GM12878 (cell line): ENCODE measurements around the gene SUGP1. TPM values are rescaled to one million over a fixed set of nuclear protein-coding genes. Genes with fewer than 3 reads are reported as not detected.

Source experiments
- ATAC-seq: fragments of 200-7000 bp; cut with Tn5 transposase; 3 replicates; pipeline ENCODE4 v1.9.1; 2020; ENCODE audit warnings: mild to moderate bottlenecking, moderate library complexity
- BruUV-seq: library from RNA; stranded (reverse); fragments of 400-500 nt; replicated peaks from 2 replicates; lab custom pipeline; 2021; lab: Mats Ljungman, UMichigan
- CTCF ChIA-PET: fragments of 300-600 bp; sonication (Branson Sonifier 250); formaldehyde crosslinking; extraction: SDS; loops from one replicate; lab custom pipeline; 2021; ENCODE audit warnings: inconsistent platforms; lab: Yijun Ruan, JAX
- POLR2A ChIA-PET: fragments of 350-600 bp; formaldehyde crosslinking; extraction: SDS; loops from one replicate; lab custom pipeline; 2021; ENCODE audit warnings: inconsistent platforms; lab: Charles Lee
- RAD21 ChIA-PET: fragments of 300-600 bp; sonication (Branson Sonifier 250); formaldehyde crosslinking; loops from one replicate; lab custom pipeline; 2023; ENCODE audit warnings: antibody characterized with exemption; ENCODE audit not compliant: unreplicated experiment; lab: Charles Lee
- SMC1A ChIA-PET: fragments of 300-600 bp; sonication (Branson Sonifier 250); formaldehyde crosslinking; loops from one replicate; lab custom pipeline; 2023; ENCODE audit not compliant: unreplicated experiment, uncharacterized antibody; lab: Charles Lee
- DNase-seq: peaks from one replicate; pipeline ENCODE4 v3.0.0-alpha.2; 2011; ENCODE audit warnings: low read depth, low spot score
- FAIRE-seq: peaks from 3 replicates; lab custom pipeline; 2011; peaks lifted over from hg19 to GRCh38; lab: Jason Lieb, UNC
- H2AFZ ChIP-seq: 2 replicates; pipeline ENCODE4 v1.6.0; 2011; ENCODE audit warnings: low read depth, low read length, control low read depth; ENCODE audit not compliant: control insufficient read depth
- H3K27ac ChIP-seq: 2 replicates; pipeline ENCODE4 v1.5.1; 2011; ENCODE audit warnings: control low read depth; ENCODE audit not compliant: control insufficient read depth, insufficient read depth
- H3K27me3 ChIP-seq, 2 experiments: replicated peaks in 1 of 2; 2 replicates each; pipeline versions ENCODE4 v1.6.0 to v1.6.1; 2011; ENCODE audit warnings: low read length in 1 of 2; ENCODE audit not compliant: control insufficient read depth in 2 of 2, insufficient read depth in 2 of 2
- H3K36me3 ChIP-seq, 2 experiments: 2 replicates each; pipeline ENCODE4 v1.5.1; 2011; ENCODE audit warnings: low read length in 1 of 2; ENCODE audit not compliant: control insufficient read depth in 2 of 2, insufficient read depth in 2 of 2
- H3K4me1 ChIP-seq: 2 replicates; pipeline ENCODE4 v1.6.1; 2011; ENCODE audit warnings: mild to moderate bottlenecking, low read length, moderate library complexity, mixed read lengths; ENCODE audit not compliant: control insufficient read depth, insufficient read depth
- H3K4me2 ChIP-seq: 2 replicates; pipeline ENCODE4 v1.6.0; 2011; ENCODE audit warnings: control low read depth; ENCODE audit not compliant: control insufficient read depth, insufficient read depth
- H3K4me3 ChIP-seq: fragments of 200-600 bp; sonication (generic); 2 replicates; pipeline ENCODE4 v1.5.1; 2016
- H3K79me2 ChIP-seq: 2 replicates; pipeline ENCODE4 v1.6.0; 2011; ENCODE audit warnings: low read length; ENCODE audit not compliant: control insufficient read depth, insufficient read depth
- H3K9ac ChIP-seq: 2 replicates; pipeline ENCODE4 v1.8.0; 2011; ENCODE audit warnings: low read length, control low read depth, mixed read lengths; ENCODE audit not compliant: control insufficient read depth, insufficient read depth
- H3K9me3 ChIP-seq: replicated peaks from 3 replicates; pipeline ENCODE4 v1.5.1; 2011; ENCODE audit warnings: mild to moderate bottlenecking, low read length; ENCODE audit not compliant: control insufficient read depth, insufficient read depth
- H4K20me1 ChIP-seq: 2 replicates; pipeline ENCODE4 v1.6.0; 2011; ENCODE audit not compliant: control insufficient read depth, insufficient read depth
- CBX3 ChIP-seq: fragments of 200-600 bp; sonication (generic); IDR thresholded peaks from 2 replicates; pipeline ENCODE4 v1.6.1; 2016; ENCODE audit warnings: low read depth, borderline replicate concordance
- CREB1 ChIP-seq: IDR thresholded peaks from 2 replicates; pipeline ENCODE4 v1.6.1; 2012; ENCODE audit warnings: low read depth, mild to moderate bottlenecking, inconsistent platforms
- HDGF ChIP-seq: fragments of 450-650 bp; IDR thresholded peaks from 2 replicates; pipeline ENCODE4 v1.6.1; 2016; ENCODE audit warnings: antibody characterized with exemption
- NR2C2 ChIP-seq: IDR thresholded peaks from 2 replicates; pipeline ENCODE4 v1.6.1; 2011; ENCODE audit warnings: borderline replicate concordance, low read depth; ENCODE audit not compliant: control insufficient read depth, insufficient read length
- POLR2A ChIP-seq: IDR thresholded peaks from 2 replicates; pipeline ENCODE4 v1.6.1; 2011; ENCODE audit warnings: low read depth, mild to moderate bottlenecking, low read length
- STAT1 ChIP-seq: fragments of 450-650 bp; conservative IDR thresholded peaks from 2 replicates; pipeline ENCODE4 v1.6.1; 2014; ENCODE audit warnings: antibody characterized with exemption, mild to moderate bottlenecking
- STAT3 ChIP-seq: IDR thresholded peaks from 2 replicates; pipeline ENCODE4 v1.6.1; 2011; ENCODE audit warnings: low read depth, low read length, improper control_type of control experiment
- TAF1 ChIP-seq: IDR thresholded peaks from 2 replicates; pipeline ENCODE4 v1.6.1; 2011; ENCODE audit warnings: mild to moderate bottlenecking, low read depth, low read length, borderline replicate concordance
- ZNF207 ChIP-seq: fragments of 450-650 bp; IDR thresholded peaks from 2 replicates; pipeline ENCODE4 v1.6.1; 2014; ENCODE audit warnings: antibody characterized with exemption, mild to moderate bottlenecking, borderline replicate concordance
- WGBS: methylation state at CpG from one replicate; pipeline ENCODE4 v1.1.6; 2016; ENCODE audit warnings: low lambda C conversion rate; ENCODE audit not compliant: insufficient replicate concordance, insufficient coverage; ENCODE audit errors: missing lambda C conversion rate; 5-methylcytosine and 5-hydroxymethylcytosine counted together
- in situ Hi-C: fragments of 300-500 bp; cut with MboI; formaldehyde crosslinking; loops from 9 replicates; pipeline ENCODE4 v1.14.3; 2018; ENCODE audit warnings: mixed read lengths
- intact Hi-C: fragments of 100-400 bp; cut with micrococcal nuclease; formaldehyde crosslinking; loops from one replicate; pipeline ENCODE4 v1.14.2; 2022; ENCODE audit not compliant: unreplicated experiment
- polyA plus RNA-seq, 11 experiments: library from polyadenylated mRNA; depleted of rRNA in 4 of 11; unstranded in 6 of 11; stranded (reverse) in 5 of 11; fragments of >200 nt; fragmentation: Nextera tagmentation in 4 of 11; fragmentation: Illumina TruSeq in 1 of 11; extraction: Ambion mirVana in 4 of 11; extraction: Trizol in 1 of 11; gene quantifications; 1 replicate in 1 of 11; 2 replicates in 10 of 11; pipeline versions ENCODE4 v1.2.1 to v1.2.3, GENCODE V29; 2011 to 2016; ENCODE audit warnings: inconsistent platforms in 2 of 11, missing spikeins in 2 of 11, low read depth in 1 of 11
- total RNA-seq, 4 experiments: library from RNA; depleted of rRNA in 3 of 4; stranded (reverse); fragments of >200 nt in 3 of 4; fragmentation: Illumina TruSeq in 1 of 4; extraction: Trizol in 1 of 4; gene quantifications; 2 replicates each; pipeline versions ENCODE4 v1.2.1 to v1.2.3, GENCODE V29; 2013 to 2021
- TF ChIP-seq, protein P1 (sequence below): IDR thresholded peaks from 2 replicates; pipeline ENCODE4 v1.6.1; 2012; ENCODE audit warnings: low read depth, low read length, improper control_type of control experiment
- TF ChIP-seq, protein P2 (sequence below): fragments of 450-650 bp; formaldehyde crosslinking; IDR thresholded peaks from 2 replicates; pipeline ENCODE4 v1.4.0; 2022; ENCODE audit warnings: mild to moderate bottlenecking, moderate library complexity

Gene SUGP1
- total and polyA plus RNA-seq, 10 of the 15 experiments (the other 5 are each of a cell fraction or from before 2014, with no cell fraction given), result 1.6 to 70.2 (median 38.4) TPM

- POLR2A ChIA-PET, result no interaction called here
- SMC1A ChIA-PET, result no interaction called here
- H3K27ac ChIP-seq, result no peak overlapping the region
- no peak overlapping the region for H3K4me3 ChIP-seq
- no TSS peak for BruUV-seq
- no peak overlapping the region for H3K9ac ChIP-seq
- no peak overlapping the region for H3K4me2 ChIP-seq
- RAD21 ChIA-PET, result no interaction called here
- in situ Hi-C loops, result no loop called here
- intact Hi-C loops, result no loop called here
- H2AFZ ChIP-seq, result no peak overlapping the region
- H3K4me1 ChIP-seq, result no peaks in the 10 kb centered on the region
- no peak for TF ChIP-seq CBX3
- 0 out of 2 replicates have a peak, but pooled peaks have one; percentile 21 for TF ChIP-seq POLR2A
- TF ChIP-seq STAT1, result no peak
- TF ChIP-seq ZNF207, result no peak
- CTCF ChIA-PET, result no interaction called here
- ATAC-seq (no peak), FAIRE-seq (no peak), DNase-seq (no peak)
- H4K20me1 ChIP-seq, result no peaks in the 10 kb centered on the region
- 94% methylated on average over 19 of the region's 19 CpGs for WGBS
- H3K27me3 ChIP-seq, result no peaks in the 10 kb centered on the region
- no peaks in the 10 kb centered on the region for H3K79me2 ChIP-seq
- H3K9me3 ChIP-seq, result no peaks in the 10 kb centered on the region
- H3K36me3 ChIP-seq, result peaks cover 4 to 19% of the 10 kb centered on the region in 2 experiments; a peak in 3 of 4 replicates
Observed at GRCh38 chr19:19279062-19279612, 41.2 kb downstream of the SUGP1 start.

DNA sequence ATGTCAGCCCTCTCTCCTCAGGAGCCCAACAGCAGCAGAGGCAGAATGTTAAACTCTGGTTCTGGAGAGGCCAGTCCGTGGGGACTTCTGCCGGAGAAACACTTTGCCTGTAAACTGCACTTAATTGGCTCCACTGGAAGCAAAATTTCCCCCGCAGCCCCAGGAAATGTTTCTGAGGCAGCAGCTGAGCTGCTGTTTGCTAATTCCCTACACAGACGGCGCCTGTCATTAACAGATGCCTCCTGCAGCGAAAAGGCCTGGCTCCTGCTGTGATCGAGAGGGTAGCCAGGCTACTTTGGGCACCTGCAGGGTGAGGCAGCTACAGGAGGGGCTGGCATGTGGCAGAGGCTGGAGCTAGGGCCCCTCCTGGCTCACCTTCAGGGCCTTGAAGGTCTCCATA lies 42.0 kb downstream of the SUGP1 start:
- Histone ChIP-seq H4K20me1 (no peaks in the 10 kb centered on the region), H3K36me3 (peaks cover 4 to 16% of the 10 kb centered on the region in 2 experiments; a peak in 3 of 4 replicates), H3K4me2 (no peak overlapping the region), H3K27ac (no peak overlapping the region), H3K9me3 (no peaks in the 10 kb centered on the region), H2AFZ (no peak overlapping the region), H3K9ac (no peak overlapping the region), H3K79me2 (no peaks in the 10 kb centered on the region), H3K27me3 (no peaks in the 10 kb centered on the region), H3K4me3 (no peak overlapping the region), H3K4me1 (no peaks in the 10 kb centered on the region)
- no peak for DNase-seq
- whole genome bisulfite sequencing, result 89% methylated on average over 7 of the region's 7 CpGs
- no peak for FAIRE-seq
- ChIA-PET POLR2A (no interaction called here), CTCF (no interaction called here), SMC1A (no interaction called here), RAD21 (no interaction called here)
- ATAC-seq, result no peak
- in situ Hi-C loops, result no loop called here
- no TSS peak for BruUV-seq
- intact Hi-C loops, result no loop called here
- TF ChIP-seq, protein P1, sequence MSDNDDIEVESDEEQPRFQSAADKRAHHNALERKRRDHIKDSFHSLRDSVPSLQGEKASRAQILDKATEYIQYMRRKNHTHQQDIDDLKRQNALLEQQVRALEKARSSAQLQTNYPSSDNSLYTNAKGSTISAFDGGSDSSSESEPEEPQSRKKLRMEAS, result no peak
- TF ChIP-seq, protein P2, sequence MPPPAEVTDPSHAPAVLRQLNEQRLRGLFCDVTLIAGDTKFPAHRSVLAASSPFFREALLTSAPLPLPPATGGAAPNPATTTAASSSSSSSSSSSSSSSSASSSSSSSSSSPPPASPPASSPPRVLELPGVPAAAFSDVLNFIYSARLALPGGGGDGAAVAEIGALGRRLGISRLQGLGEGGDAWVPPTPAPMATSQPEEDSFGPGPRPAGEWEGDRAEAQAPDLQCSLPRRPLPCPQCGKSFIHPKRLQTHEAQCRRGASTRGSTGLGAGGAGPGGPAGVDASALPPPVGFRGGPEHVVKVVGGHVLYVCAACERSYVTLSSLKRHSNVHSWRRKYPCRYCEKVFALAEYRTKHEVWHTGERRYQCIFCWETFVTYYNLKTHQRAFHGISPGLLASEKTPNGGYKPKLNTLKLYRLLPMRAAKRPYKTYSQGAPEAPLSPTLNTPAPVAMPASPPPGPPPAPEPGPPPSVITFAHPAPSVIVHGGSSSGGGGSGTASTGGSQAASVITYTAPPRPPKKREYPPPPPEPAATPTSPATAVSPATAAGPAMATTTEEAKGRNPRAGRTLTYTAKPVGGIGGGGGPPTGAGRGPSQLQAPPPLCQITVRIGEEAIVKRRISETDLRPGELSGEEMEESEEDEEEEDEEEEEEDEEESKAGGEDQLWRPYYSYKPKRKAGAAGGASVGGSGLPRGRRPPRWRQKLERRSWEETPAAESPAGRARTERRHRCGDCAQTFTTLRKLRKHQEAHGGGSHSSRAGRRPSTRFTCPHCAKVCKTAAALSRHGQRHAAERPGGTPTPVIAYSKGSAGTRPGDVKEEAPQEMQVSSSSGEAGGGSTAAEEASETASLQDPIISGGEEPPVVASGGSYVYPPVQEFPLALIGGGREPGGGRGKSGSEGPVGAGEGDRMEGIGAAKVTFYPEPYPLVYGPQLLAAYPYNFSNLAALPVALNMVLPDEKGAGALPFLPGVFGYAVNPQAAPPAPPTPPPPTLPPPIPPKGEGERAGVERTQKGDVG (CRISPR knock-in tag), result no peak
- TF ChIP-seq NR2C2 (no peak), CREB1 (no peak), HDGF (no peak), TAF1 (no peak), STAT1 (no peak), STAT3 (no peak)
